IPS DF 4.7 (cell line): ENCODE measurements around the gene NRXN3.
"Not testable (repeated sequence)": the region's sequence is repeated elsewhere in the genome, so short reads cannot be mapped to it uniquely, and the experiment has no call there.

Source experiments
- DNase-seq: peaks from one replicate; pipeline ENCODE4 v3.0.0-alpha.2; 2013; ENCODE audit warnings: low spot score; ENCODE audit errors: extremely low read depth

Gene NRXN3

GRCh38 chr14:79051742-79052141 lies 881.6 kb downstream of the NRXN3 start:
- DNase-seq: no peak

DNA sequence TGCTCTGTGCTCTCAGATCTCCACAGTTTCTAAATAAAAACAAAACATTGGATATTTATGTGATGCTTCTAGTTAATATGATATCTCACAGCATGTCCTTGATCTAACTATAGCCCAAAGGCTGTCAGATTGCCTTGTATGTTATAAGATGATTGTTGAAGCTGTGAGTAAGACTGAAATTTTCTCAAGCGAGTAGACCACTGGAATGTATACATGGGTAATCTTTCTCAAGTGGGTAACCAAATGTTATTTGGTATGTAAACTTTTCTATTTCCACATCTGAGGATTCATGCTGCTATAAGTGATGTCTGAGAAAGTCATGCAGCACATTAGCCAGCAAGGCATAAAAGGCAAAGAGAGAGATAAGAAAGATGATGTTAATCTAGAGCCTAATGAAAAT lies 886.7 kb downstream of the NRXN3 start:
- no peak for DNase-seq

GRCh38 chr14:79057333-79057732 lies 887.2 kb downstream of the NRXN3 start:
- no peak for DNase-seq

- DNase-seq: no peak
Observed at GRCh38 chr14:79062226-79062625, 892.1 kb downstream of the NRXN3 start.

- DNase-seq: no peak
Observed at GRCh38 chr14:79064214-79064613, 894.0 kb downstream of the NRXN3 start.

GRCh38 chr14:79074510-79074909 lies 904.3 kb downstream of the NRXN3 start:
- DNase-seq: no peak

- DNase-seq: no peak
Observed at GRCh38 chr14:79076428-79076827, 906.3 kb downstream of the NRXN3 start.

DNA sequence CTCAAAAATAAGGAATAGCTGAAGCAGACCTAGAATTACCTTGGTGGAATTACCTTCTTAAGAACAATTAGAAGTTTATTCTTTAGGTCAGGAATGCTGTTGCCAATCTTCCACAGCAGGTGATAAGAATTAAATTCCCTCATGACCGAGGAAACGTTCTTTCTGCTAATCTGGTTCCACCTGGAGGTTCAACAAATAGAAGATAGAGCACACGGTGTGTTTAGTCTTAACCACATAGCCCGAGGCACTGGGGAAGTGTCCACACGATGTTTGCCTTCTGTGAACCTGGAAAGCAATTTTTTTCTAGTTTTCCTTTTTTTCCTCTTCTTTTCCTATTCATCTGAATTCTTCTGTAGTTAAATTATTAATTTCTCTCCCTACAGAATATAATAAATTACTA lies 906.9 kb downstream of the NRXN3 start:
- no peak for DNase-seq

DNA sequence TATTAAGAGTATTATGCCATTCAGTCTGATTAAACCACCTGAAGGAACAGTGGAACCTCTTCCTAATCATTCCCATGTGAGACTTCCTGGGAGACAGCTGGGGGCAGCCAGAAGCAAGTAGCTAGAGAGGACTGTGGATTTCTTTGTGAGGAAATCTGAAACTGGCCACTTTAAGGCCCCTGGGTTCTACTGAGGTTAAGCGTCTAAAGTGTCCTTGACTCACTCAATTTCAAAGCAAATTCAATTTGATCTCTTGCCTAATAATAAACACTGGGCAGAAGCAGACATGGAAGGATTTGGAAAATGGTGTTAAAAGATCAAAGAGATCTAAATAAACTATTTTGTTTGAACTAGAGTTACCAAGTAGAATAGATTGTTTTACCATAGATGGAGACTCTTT lies 909.9 kb downstream of the NRXN3 start:
- no peak for DNase-seq

- DNase-seq: no peak
Observed at GRCh38 chr14:79082883-79083282, 912.7 kb downstream of the NRXN3 start.

DNA sequence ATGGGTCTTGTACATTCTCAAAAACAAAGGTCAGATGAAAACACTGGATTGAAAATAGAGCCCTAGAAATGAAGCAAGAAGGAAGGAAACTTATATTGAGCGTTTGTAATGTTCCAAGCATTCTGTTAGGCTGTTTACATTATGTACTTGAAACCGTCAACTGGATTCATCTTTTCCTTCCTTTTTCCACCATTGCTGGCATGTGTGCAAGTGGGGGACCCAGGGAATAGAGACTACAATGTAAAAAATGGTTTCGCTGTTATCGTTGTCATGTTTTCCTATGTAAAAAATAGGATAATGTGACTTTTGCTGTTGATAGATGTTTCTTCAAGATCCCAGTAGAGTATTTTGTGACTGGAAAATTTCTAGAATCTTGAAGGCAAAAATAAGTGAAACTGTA lies 913.2 kb downstream of the NRXN3 start:
- no peak for DNase-seq

DNA sequence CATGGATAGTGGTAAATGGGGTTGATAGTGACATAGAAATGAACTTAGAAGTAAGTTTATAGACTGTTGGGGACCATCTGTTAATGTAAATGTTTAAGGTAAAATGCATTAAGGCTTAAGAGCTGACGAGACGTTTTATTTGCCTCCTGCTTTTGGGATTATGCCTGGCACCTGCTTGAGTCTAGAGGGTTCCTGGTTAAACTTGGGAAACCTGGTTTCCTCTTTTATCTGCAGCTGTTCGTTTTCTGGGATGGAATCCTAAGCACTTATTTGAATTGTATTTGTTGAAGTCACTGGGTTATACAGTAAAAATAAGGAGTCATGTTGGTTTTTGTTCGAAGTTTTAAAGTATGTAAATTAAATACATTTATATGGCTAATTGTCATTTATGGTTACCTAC lies 914.7 kb downstream of the NRXN3 start:
- no peak for DNase-seq

- DNase-seq: no peak
Observed at GRCh38 chr14:79089576-79089975, 919.4 kb downstream of the NRXN3 start.

GRCh38 chr14:79090641-79091180 lies 920.5 kb downstream of the NRXN3 start:
- DNase-seq: no peak

DNA sequence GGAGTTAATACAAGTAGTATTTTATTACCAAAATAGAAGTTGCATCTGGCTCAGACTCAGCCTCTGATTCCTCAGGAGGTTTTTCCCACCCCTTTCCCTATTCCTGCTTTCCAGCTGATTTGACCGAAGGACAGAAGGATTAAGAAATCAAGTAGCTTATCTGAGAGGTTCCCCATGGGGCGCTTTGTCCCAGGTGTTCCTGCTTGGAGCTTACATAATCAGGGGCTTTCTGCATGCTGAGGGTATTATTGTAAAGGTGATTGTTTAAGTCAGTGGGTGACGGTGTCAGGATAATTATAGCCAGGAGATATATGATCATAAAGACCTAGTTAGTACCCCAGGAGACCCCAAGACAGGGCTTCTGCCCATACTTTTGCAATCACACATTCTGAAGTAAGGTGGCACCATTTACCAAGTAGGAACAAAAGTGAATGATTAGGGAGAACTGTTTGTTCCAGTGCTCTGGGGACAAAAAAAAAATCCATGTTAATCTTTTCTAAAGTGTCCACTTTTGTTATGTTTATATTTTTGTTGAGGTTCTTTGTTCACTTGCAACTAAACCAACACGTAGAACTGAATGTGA lies 921.3 kb downstream of the NRXN3 start:
- DNase-seq: no peak

DNA sequence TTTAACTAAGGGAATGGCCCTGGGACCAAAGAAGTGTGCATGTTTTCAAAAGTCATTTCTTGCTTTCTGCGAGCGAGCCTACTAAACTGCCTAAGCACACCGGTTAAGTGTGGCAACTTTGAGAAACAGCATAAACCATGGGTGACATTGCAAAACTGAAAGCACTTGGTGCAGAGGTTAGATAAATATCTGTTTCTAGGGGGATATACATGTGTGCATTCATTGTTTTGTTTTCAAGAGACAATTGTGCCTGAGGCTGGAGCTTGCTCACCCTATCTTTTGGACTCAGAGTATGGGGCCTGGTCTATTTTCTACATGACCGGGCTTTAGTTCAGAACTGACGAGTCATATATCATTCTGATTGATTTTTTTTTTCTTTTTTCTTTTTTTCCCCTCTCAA lies 923.4 kb downstream of the NRXN3 start:
- DNase-seq: no peak

DNA sequence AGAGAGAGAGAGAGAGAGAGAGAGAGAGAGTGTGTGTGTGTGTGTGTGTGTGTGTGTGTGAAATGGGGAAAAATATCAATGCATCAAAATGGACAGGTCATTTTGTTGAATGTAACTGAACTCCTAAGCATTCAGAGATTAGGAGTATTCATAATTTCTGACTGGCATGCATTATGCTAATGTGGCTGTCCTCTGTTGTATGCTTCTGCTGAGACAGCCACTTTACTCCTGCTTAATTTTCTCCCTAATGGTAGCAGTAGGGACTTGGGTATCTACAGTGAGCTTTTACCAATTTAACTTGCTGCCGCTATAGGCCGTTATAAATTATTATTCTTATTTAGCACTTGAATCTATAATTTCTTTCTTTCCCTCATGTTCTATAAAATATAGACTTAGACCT lies 924.8 kb downstream of the NRXN3 start:
- DNase-seq: no peak

- DNase-seq: no peak
Observed at GRCh38 chr14:79096811-79097210, 926.6 kb downstream of the NRXN3 start.

DNA sequence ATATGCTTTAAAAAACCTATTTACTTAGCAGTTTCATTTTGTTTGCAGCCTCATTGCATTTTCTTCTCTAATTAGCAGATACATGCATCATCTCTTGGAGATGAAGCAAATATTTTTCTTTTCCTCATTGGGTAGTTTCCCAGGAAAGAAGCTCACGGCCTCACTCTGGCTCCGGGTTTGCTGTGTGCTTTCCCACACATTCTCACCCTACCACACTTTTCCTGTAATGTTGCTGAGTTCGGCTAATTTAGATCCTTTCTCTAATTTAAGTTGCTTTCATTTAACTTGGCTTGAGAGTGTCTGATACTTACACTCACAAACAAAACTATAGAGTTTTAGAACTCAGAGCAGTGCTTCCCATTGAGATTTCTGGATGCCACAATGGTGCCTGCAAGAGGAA lies 928.2 kb downstream of the NRXN3 start:
- DNase-seq: no peak

GRCh38 chr14:79100578-79100977 lies 930.4 kb downstream of the NRXN3 start:
- no peak for DNase-seq

GRCh38 chr14:79101388-79101787 lies 931.2 kb downstream of the NRXN3 start:
- no peak for DNase-seq

- DNase-seq: no peak
Observed at GRCh38 chr14:79103764-79104163, 933.6 kb downstream of the NRXN3 start.

DNA sequence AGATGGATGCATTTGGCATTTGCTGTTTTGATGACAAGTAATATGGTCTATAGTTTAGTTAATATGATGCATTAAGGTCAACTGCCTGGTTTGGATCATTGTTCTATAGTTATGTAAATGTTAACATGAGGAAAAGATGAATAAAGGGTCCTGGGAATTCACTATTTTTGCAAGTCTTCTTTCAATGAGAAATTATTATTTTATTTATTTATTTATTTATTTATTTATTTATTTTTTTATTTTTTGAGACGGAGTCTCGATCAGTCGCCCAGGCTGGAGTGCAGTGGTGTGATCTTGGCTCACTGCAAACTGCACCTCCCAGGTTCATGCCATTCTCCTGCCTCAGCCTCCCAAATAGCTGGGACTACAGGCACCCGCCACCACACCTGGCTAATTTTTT lies 940.4 kb downstream of the NRXN3 start:
- not testable (repeated sequence) for DNase-seq

- no peak for DNase-seq
Observed at GRCh38 chr14:79111987-79112501, 941.9 kb downstream of the NRXN3 start.
